WTC11 (cell line): ENCODE results near the gene SGTA.

ENCODE experiments used
- CREB1 ChIP-seq: sonication (generic); formaldehyde crosslinking; IDR thresholded peaks from 2 replicates; pipeline ENCODE4 v1.8.0; 2023; ENCODE audit warnings: mild to moderate bottlenecking, missing genetic modification reagents
- CTCF ChIP-seq: fragments of 200-600 bp; IDR thresholded peaks from 2 replicates; pipeline ENCODE4 v1.8.0; 2022; ENCODE audit warnings: antibody characterized with exemption
- JUN ChIP-seq: sonication (generic); formaldehyde crosslinking; IDR thresholded peaks from 2 replicates; pipeline ENCODE4 v1.8.0; 2023; ENCODE audit warnings: mild to moderate bottlenecking, missing genetic modification reagents
- NR2C2 ChIP-seq: sonication (generic); formaldehyde crosslinking; IDR thresholded peaks from 2 replicates; pipeline ENCODE4 v1.8.0; 2022; ENCODE audit warnings: mild to moderate bottlenecking, missing genetic modification reagents
- NR3C1 ChIP-seq: sonication (generic); formaldehyde crosslinking; conservative IDR thresholded peaks from 2 replicates; pipeline ENCODE4 v1.8.1; 2023; ENCODE audit warnings: low read depth, mild to moderate bottlenecking, missing genetic modification reagents
- ZNF121 ChIP-seq: sonication (generic); formaldehyde crosslinking; IDR thresholded peaks from 2 replicates; pipeline ENCODE4 v1.8.0; 2023; ENCODE audit warnings: missing genetic modification reagents

GRCh38 chr19:2793577-2793976 is 10.5 kb upstream of the SGTA start:
- TF ChIP-seq CREB1 (CRISPR knock-in tag) (no peak), JUN (CRISPR knock-in tag) (no peak), CTCF (no peak), NR3C1 (CRISPR knock-in tag) (no peak), NR2C2 (CRISPR knock-in tag) (no peak), ZNF121 (CRISPR knock-in tag) (no peak)
